ENCODE data around the gene HNRNPA2B1.

HNRNPA2B1 gene

GRCh38 chr7:26141077-26141476 lies 59.5 kb downstream of the HNRNPA2B1 start:
- no peak for DNase-seq

- no peak for DNase-seq
Measured at GRCh38 chr7:26140380-26140779, 60.2 kb downstream of the HNRNPA2B1 start.
